Mesenchymal stem cell (in vitro differentiated cells and primary cell): ENCODE measurements around the gene ADGB.

Experiments used
- DNase-seq: peaks from one replicate; pipeline ENCODE4 v3.0.0-alpha.2; 2013
- H2AFZ ChIP-seq: one replicate; pipeline ENCODE4 v1.6.1; 2013; ENCODE audit warnings: low read depth, mild to moderate bottlenecking, control low read depth, inconsistent platforms, low read length, moderate library complexity
- H2AK5ac ChIP-seq: 2 replicates; pipeline ENCODE4 v1.6.1; 2013; ENCODE audit warnings: low read length, moderate library complexity, mild to moderate bottlenecking, inconsistent platforms; ENCODE audit not compliant: severe bottlenecking
- H2BK120ac ChIP-seq: one replicate; pipeline ENCODE4 v1.6.1; 2013; ENCODE audit warnings: low read depth, mild to moderate bottlenecking, inconsistent platforms, low read length, moderate library complexity
- H2BK12ac ChIP-seq, 2 experiments: one replicate each; pipeline ENCODE4 v1.6.1; 2013; ENCODE audit warnings: inconsistent platforms in 2 of 2, low read length in 2 of 2, mild to moderate bottlenecking in 2 of 2, moderate library complexity in 2 of 2, control low read depth in 1 of 2
- H2BK15ac ChIP-seq: one replicate; pipeline ENCODE4 v1.6.1; 2013; ENCODE audit warnings: mild to moderate bottlenecking, low read depth, inconsistent platforms; ENCODE audit not compliant: poor library complexity, severe bottlenecking
- H2BK5ac ChIP-seq: 2 replicates; pipeline ENCODE4 v1.6.1; 2013; ENCODE audit warnings: low read depth, mild to moderate bottlenecking, low read length, control low read depth, inconsistent platforms; ENCODE audit not compliant: poor library complexity, severe bottlenecking
- H3K14ac ChIP-seq, 2 experiments: one replicate each; pipeline ENCODE4 v1.6.1; 2013; ENCODE audit warnings: inconsistent platforms in 2 of 2, low read length in 2 of 2, control low read depth in 1 of 2, mild to moderate bottlenecking in 1 of 2, moderate library complexity in 1 of 2
- H3K18ac ChIP-seq, 2 experiments: one replicate each; pipeline ENCODE4 v1.6.1; 2013; ENCODE audit warnings: inconsistent platforms in 2 of 2, low read length in 2 of 2, control low read depth in 1 of 2, low read depth in 1 of 2, mild to moderate bottlenecking in 1 of 2
- H3K23ac ChIP-seq, 2 experiments: one replicate each; pipeline ENCODE4 v1.6.1; 2013; ENCODE audit warnings: inconsistent platforms in 2 of 2, low read length in 2 of 2, mild to moderate bottlenecking in 2 of 2, moderate library complexity in 2 of 2, control low read depth in 1 of 2
- H3K27ac ChIP-seq: 2 replicates; pipeline ENCODE4 v1.5.1; 2013; ENCODE audit warnings: mild to moderate bottlenecking, moderate library complexity, low read length, control low read depth, inconsistent platforms; ENCODE audit not compliant: poor library complexity, severe bottlenecking
- H3K27me3 ChIP-seq, 2 experiments: 2 replicates each; pipeline versions ENCODE4 v1.6.1 to v1.7.0; 2013; ENCODE audit warnings: low read length in 2 of 2, mild to moderate bottlenecking in 2 of 2, moderate library complexity in 2 of 2, control low read depth in 1 of 2, inconsistent platforms in 1 of 2; ENCODE audit not compliant: control insufficient read depth in 1 of 2, insufficient read depth in 1 of 2
- H3K36me3 ChIP-seq, 2 experiments: 2 replicates each; pipeline versions ENCODE4 v1.6.1 to v1.7.0; 2013; ENCODE audit warnings: low read length in 2 of 2, control low read depth in 1 of 2, inconsistent platforms in 1 of 2, low read depth in 1 of 2, mild to moderate bottlenecking in 1 of 2; ENCODE audit not compliant: insufficient read depth in 2 of 2, control insufficient read depth in 1 of 2
- H3K4ac ChIP-seq, 2 experiments: one replicate each; pipeline ENCODE4 v1.6.1; 2013; ENCODE audit warnings: inconsistent platforms in 2 of 2, low read length in 2 of 2, mild to moderate bottlenecking in 2 of 2, moderate library complexity in 2 of 2, control low read depth in 1 of 2, low read depth in 1 of 2
- H3K4me1 ChIP-seq: 2 replicates; pipeline ENCODE4 v1.6.1; 2013; ENCODE audit warnings: low read depth, low read length, control low read depth; ENCODE audit not compliant: control insufficient read depth, insufficient read depth
- H3K4me2 ChIP-seq: 2 replicates; pipeline ENCODE4 v1.6.1; 2013; ENCODE audit warnings: low read length, mild to moderate bottlenecking, inconsistent platforms; ENCODE audit not compliant: poor library complexity, severe bottlenecking
- H3K4me3 ChIP-seq, 2 experiments: 2 replicates each; pipeline versions ENCODE4 v1.5.1 to v1.7.0; 2013; ENCODE audit warnings: low read length in 2 of 2, mild to moderate bottlenecking in 2 of 2, control low read depth in 1 of 2, low read depth in 1 of 2; ENCODE audit not compliant: insufficient read depth in 1 of 2
- H3K79me1 ChIP-seq: replicated peaks from 2 replicates; pipeline ENCODE4 v1.6.1; 2013; ENCODE audit warnings: mild to moderate bottlenecking, control low read depth, low read length, inconsistent platforms; ENCODE audit not compliant: poor library complexity, severe bottlenecking
- H3K9ac ChIP-seq: 2 replicates; pipeline ENCODE4 v1.7.0; 2013; ENCODE audit warnings: mild to moderate bottlenecking, low read length, moderate library complexity
- H3K9me3 ChIP-seq: 2 replicates; pipeline ENCODE4 v1.7.0; 2013; ENCODE audit warnings: mild to moderate bottlenecking, low read length; ENCODE audit not compliant: control insufficient read depth
- H4K8ac ChIP-seq: one replicate; pipeline ENCODE4 v1.6.1; 2013; ENCODE audit warnings: inconsistent platforms, mild to moderate bottlenecking, low read length, moderate library complexity
- H4K91ac ChIP-seq: one replicate; pipeline ENCODE4 v1.6.1; 2013; ENCODE audit warnings: mild to moderate bottlenecking, low read length, inconsistent platforms
- WGBS: methylation state at CpG from one replicate; pipeline ENCODE4 v1.1.7; 2013; ENCODE audit warnings: mixed read lengths; 5-methylcytosine and 5-hydroxymethylcytosine counted together

Gene ADGB

GRCh38 chr6:146635165-146635564, 36.4 kb downstream of the ADGB start:
- H2BK12ac ChIP-seq, result no peak overlapping the region
- H3K4me1 ChIP-seq, result no peaks in the 10 kb centered on the region
- H3K23ac ChIP-seq, result no peak overlapping the region
- H4K8ac ChIP-seq, result no peak overlapping the region
- no peaks in the 10 kb centered on the region for H3K27me3 ChIP-seq
- H3K79me1 ChIP-seq, result no peaks in the 10 kb centered on the region
- H3K4ac ChIP-seq, result no peak overlapping the region
- DNase-seq, result no peak
- H3K4me3 ChIP-seq, result no peak overlapping the region
- H2AK5ac ChIP-seq, result no peak overlapping the region
- H3K27ac ChIP-seq, result no peak overlapping the region
- H3K9me3 ChIP-seq, result no peaks in the 10 kb centered on the region
- no peaks in the 10 kb centered on the region for H3K36me3 ChIP-seq
- no peak overlapping the region for H4K91ac ChIP-seq
- no peak overlapping the region for H2AFZ ChIP-seq
- no peak overlapping the region for H2BK5ac ChIP-seq
- H2BK120ac ChIP-seq, result no peak overlapping the region
- H3K4me2 ChIP-seq, result no peak overlapping the region
- no peak overlapping the region for H3K14ac ChIP-seq
- no peak overlapping the region for H3K18ac ChIP-seq
- H2BK15ac ChIP-seq, result no peak overlapping the region
- H3K9ac ChIP-seq, result no peak overlapping the region

- H3K79me1 ChIP-seq, result no peaks in the 10 kb centered on the region
- H3K18ac ChIP-seq, result no peak overlapping the region
- no peak overlapping the region for H2BK15ac ChIP-seq
- no peaks in the 10 kb centered on the region for H3K4me1 ChIP-seq
- DNase-seq, result no peak
- H3K23ac ChIP-seq, result no peak overlapping the region
- no peak overlapping the region for H3K9ac ChIP-seq
- H3K9me3 ChIP-seq, result no peaks in the 10 kb centered on the region
- no peak overlapping the region for H2BK12ac ChIP-seq
- no peak overlapping the region for H3K27ac ChIP-seq
- H2BK5ac ChIP-seq, result no peak overlapping the region
- H2AFZ ChIP-seq, result no peak overlapping the region
- no peak overlapping the region for H3K4me3 ChIP-seq
- H3K4me2 ChIP-seq, result no peak overlapping the region
- no peak overlapping the region for H4K8ac ChIP-seq
- WGBS, result 95% methylated on average over 2 of the region's 2 CpGs
- no peaks in the 10 kb centered on the region for H3K27me3 ChIP-seq
- no peak overlapping the region for H4K91ac ChIP-seq
- no peak overlapping the region for H2BK120ac ChIP-seq
- H3K36me3 ChIP-seq, result no peaks in the 10 kb centered on the region
- no peak overlapping the region for H3K4ac ChIP-seq
- no peak overlapping the region for H3K14ac ChIP-seq
- no peak overlapping the region for H2AK5ac ChIP-seq
These were observed 37.7 kb downstream of the ADGB start for GRCh38 chr6:146636481-146636880.

- Histone ChIP-seq H3K9ac (no peak overlapping the region), H4K91ac (no peak overlapping the region), H3K27ac (no peak overlapping the region), H3K18ac (no peak overlapping the region), H3K4me2 (no peak overlapping the region), H3K27me3 (no peaks in the 10 kb centered on the region), H2BK12ac (no peak overlapping the region), H3K4me1 (no peaks in the 10 kb centered on the region), H2AK5ac (no peak overlapping the region), H3K79me1 (no peaks in the 10 kb centered on the region), H2BK5ac (no peak overlapping the region), H3K4me3 (no peak overlapping the region), H4K8ac (no peak overlapping the region), H3K4ac (no peak overlapping the region), H3K23ac (no peak overlapping the region), H3K14ac (no peak overlapping the region), H3K9me3 (no peaks in the 10 kb centered on the region), H2BK15ac (no peak overlapping the region), H2BK120ac (no peak overlapping the region), H3K36me3 (no peaks in the 10 kb centered on the region), H2AFZ (no peak overlapping the region)
- WGBS, result 97% methylated on average over 4 of the region's 6 CpGs
- DNase-seq, result no peak
These were observed 44.1 kb downstream of the ADGB start for GRCh38 chr6:146642921-146643320.

GRCh38 chr6:146650799-146651481, 52.2 kb downstream of the ADGB start:
- H2AFZ ChIP-seq, result no peak overlapping the region
- H3K4me3 ChIP-seq, result no peak overlapping the region
- H3K36me3 ChIP-seq, result no peaks in the 10 kb centered on the region
- no peak overlapping the region for H2BK5ac ChIP-seq
- no peaks in the 10 kb centered on the region for H3K4me1 ChIP-seq
- no peak overlapping the region for H3K4me2 ChIP-seq
- 88% methylated on average over 8 of the region's 8 CpGs for WGBS
- H2BK12ac ChIP-seq, result no peak overlapping the region
- no peak overlapping the region for H4K8ac ChIP-seq
- no peaks in the 10 kb centered on the region for H3K79me1 ChIP-seq
- H4K91ac ChIP-seq, result no peak overlapping the region
- no peak overlapping the region for H3K14ac ChIP-seq
- no peak overlapping the region for H2AK5ac ChIP-seq
- H3K27ac ChIP-seq, result no peak overlapping the region
- no peaks in the 10 kb centered on the region for H3K27me3 ChIP-seq
- H2BK15ac ChIP-seq, result no peak overlapping the region
- DNase-seq, result no peak
- H3K9ac ChIP-seq, result no peak overlapping the region
- no peaks in the 10 kb centered on the region for H3K9me3 ChIP-seq
- no peak overlapping the region for H2BK120ac ChIP-seq
- no peak overlapping the region for H3K4ac ChIP-seq
- H3K18ac ChIP-seq, result no peak overlapping the region
- no peak overlapping the region for H3K23ac ChIP-seq
